ENCODE results near the gene BET1L.
"Not testable (repeated sequence)": the region's sequence is repeated elsewhere in the genome, so short reads cannot be mapped to it uniquely, and the experiment has no call there.

Gene BET1L

DNA sequence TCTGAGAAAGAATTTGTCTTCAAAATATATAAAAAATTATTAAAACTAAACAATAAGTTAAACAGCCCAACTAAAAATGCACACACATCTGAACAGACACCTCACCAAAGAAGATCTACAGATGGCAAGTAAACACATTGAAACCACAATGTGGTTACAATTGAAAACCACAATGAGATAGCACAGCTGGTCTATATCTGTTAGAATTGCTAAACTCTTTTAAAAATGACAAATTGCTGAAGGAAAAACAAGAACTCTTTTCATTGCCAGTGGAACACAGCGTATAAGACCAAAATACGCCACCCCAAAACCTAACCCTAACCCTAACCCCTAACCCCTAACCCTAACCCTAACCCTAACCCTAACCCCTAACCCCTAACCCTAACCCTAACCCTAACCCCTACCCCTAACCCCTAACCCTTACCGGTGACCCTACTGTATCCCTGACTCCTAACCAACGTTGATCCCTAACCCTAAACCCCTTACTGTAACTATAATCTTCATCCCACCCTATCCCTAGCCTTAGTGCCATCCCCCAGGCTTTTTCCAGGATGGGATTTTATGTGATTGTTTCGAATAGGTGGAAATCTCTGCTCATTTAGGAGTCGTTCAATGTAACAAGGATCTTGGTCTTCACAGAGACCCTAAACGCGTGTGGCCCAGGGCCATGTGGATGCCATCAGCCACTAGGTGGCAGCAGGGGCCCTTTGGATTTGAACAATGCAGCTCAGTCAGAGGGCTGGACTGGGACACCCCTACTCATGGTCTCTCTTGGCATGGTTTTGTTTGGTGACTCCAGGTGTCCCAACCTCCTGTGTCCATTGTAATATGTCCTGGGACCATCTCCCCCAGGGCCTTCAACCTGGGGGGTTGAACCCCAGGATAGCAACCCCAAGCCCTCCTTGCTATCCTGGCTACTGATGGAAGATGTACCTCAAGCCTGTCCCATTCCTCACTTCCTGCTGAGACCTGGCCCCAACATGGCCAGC, 15.4 kb downstream of the BET1L start:
- DNase-seq: not testable (repeated sequence)

- DNase-seq: not testable (repeated sequence)
Observed at GRCh38 chr11:190546-190945, 16.7 kb downstream of the BET1L start.

GRCh38 chr11:189843-190311, 17.3 kb downstream of the BET1L start:
- DNase-seq: not testable (repeated sequence)

- not testable (repeated sequence) for DNase-seq
Observed at GRCh38 chr11:189200-189783, 17.9 kb downstream of the BET1L start.

GRCh38 chr11:180242-180641, 27.0 kb downstream of the BET1L start:
- not testable (repeated sequence) for DNase-seq

Measured in 8988T (cell line).